HepG2 (cell line): ENCODE measurements around the gene BANK1.

Experiments
- ATF1 ChIP-seq: IDR thresholded peaks from 2 replicates; pipeline ENCODE4 v1.6.1; 2016; ENCODE audit warnings: mild to moderate bottlenecking, control low read depth
- PRMT3 ChIP-seq: sonication (generic); formaldehyde crosslinking; IDR thresholded peaks from 2 replicates; pipeline ENCODE4 v1.8.1; 2022; ENCODE audit warnings: low read depth, mild to moderate bottlenecking, moderate library complexity, missing genetic modification reagents, borderline replicate concordance
- RFX1 ChIP-seq: fragments of 450-650 bp; IDR thresholded peaks from 2 replicates; pipeline ENCODE4 v1.6.1; 2017
- TF ChIP-seq, protein P1 (sequence below): sonication (generic); formaldehyde crosslinking; IDR thresholded peaks from 2 replicates; pipeline ENCODE4 v1.4.0; 2020; ENCODE audit warnings: missing genetic modification reagents

DNA sequence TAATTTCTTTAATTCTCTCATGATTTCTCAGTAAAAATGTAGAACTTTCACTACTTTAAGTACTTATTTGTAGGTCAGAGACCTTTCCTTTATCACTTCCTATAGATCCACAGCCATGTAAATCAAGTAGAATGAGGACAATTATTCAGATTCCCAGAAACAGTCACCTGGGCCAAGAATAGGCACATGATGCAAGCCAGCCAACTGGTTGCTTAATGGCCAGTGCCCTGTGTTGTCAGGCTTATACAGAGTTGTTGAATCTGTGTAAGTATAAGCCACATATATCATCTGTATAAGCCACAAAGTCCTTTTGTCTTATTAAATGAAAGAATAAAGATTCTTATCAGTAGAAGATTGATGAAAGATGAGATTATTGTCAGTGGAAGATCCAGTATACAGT is 5.2 kb downstream of the BANK1 start:
- no peak for TF ChIP-seq ATF1
- no peak for TF ChIP-seq PRMT3 (CRISPR knock-in tag)
- TF ChIP-seq, protein P1, sequence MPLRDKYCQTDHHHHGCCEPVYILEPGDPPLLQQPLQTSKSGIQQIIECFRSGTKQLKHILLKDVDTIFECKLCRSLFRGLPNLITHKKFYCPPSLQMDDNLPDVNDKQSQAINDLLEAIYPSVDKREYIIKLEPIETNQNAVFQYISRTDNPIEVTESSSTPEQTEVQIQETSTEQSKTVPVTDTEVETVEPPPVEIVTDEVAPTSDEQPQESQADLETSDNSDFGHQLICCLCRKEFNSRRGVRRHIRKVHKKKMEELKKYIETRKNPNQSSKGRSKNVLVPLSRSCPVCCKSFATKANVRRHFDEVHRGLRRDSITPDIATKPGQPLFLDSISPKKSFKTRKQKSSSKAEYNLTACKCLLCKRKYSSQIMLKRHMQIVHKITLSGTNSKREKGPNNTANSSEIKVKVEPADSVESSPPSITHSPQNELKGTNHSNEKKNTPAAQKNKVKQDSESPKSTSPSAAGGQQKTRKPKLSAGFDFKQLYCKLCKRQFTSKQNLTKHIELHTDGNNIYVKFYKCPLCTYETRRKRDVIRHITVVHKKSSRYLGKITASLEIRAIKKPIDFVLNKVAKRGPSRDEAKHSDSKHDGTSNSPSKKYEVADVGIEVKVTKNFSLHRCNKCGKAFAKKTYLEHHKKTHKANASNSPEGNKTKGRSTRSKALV, result no peak
- TF ChIP-seq RFX1, result no peak
